SK-N-SH treated with all-trans-retinoic acid at 6 μM for 48 hours (cell line): ENCODE data around the gene KIRREL3.

ENCODE experiments used
- ARNTL ChIP-seq: fragments of 450-650 bp; formaldehyde crosslinking; IDR thresholded peaks from 2 replicates; pipeline ENCODE4 v1.5.0; 2020; ENCODE audit warnings: low read depth, mild to moderate bottlenecking, moderate library complexity, borderline replicate concordance
- CSRNP3 ChIP-seq: fragments of 250-450 bp; sonication (Bioruptor Pico); IDR thresholded peaks from 2 replicates; pipeline ENCODE4 v1.5.1; 2021; ENCODE audit warnings: mild to moderate bottlenecking, moderate library complexity
- ESRRG ChIP-seq: fragments of 250-450 bp; sonication (Bioruptor Pico); IDR thresholded peaks from 2 replicates; pipeline ENCODE4 v1.6.1; 2021; ENCODE audit warnings: mild to moderate bottlenecking
- GLIS3 ChIP-seq: fragments of 250-450 bp; sonication (Bioruptor Pico); IDR thresholded peaks from 2 replicates; pipeline ENCODE4 v1.5.0; 2020; ENCODE audit warnings: mild to moderate bottlenecking, moderate library complexity
- POU6F1 ChIP-seq: fragments of 250-450 bp; sonication (Bioruptor Pico); IDR thresholded peaks from 2 replicates; pipeline ENCODE4 v1.8.0; 2021; ENCODE audit warnings: low read depth, mild to moderate bottlenecking, moderate library complexity, borderline replicate concordance
- RARB ChIP-seq: fragments of 250-450 bp; sonication (Bioruptor Pico); IDR thresholded peaks from 2 replicates; pipeline ENCODE4 v1.8.0; 2021; ENCODE audit warnings: mild to moderate bottlenecking, moderate library complexity
- TOX ChIP-seq: fragments of 250-450 bp; sonication (Bioruptor Pico); IDR thresholded peaks from 2 replicates; pipeline ENCODE4 v1.8.0; 2021; ENCODE audit warnings: mild to moderate bottlenecking, moderate library complexity, borderline replicate concordance
- TF ChIP-seq, protein P1 (sequence below): fragments of 250-450 bp; sonication (Bioruptor Pico); IDR thresholded peaks from 2 replicates; pipeline ENCODE4 v1.5.0; 2020; ENCODE audit warnings: mild to moderate bottlenecking, moderate library complexity
- TF ChIP-seq, protein P2 (sequence below): fragments of 250-450 bp; sonication (Bioruptor Pico); IDR thresholded peaks from 2 replicates; pipeline ENCODE4 v1.8.0; 2020; ENCODE audit warnings: mild to moderate bottlenecking, moderate library complexity, borderline replicate concordance

- TF ChIP-seq, protein P1, sequence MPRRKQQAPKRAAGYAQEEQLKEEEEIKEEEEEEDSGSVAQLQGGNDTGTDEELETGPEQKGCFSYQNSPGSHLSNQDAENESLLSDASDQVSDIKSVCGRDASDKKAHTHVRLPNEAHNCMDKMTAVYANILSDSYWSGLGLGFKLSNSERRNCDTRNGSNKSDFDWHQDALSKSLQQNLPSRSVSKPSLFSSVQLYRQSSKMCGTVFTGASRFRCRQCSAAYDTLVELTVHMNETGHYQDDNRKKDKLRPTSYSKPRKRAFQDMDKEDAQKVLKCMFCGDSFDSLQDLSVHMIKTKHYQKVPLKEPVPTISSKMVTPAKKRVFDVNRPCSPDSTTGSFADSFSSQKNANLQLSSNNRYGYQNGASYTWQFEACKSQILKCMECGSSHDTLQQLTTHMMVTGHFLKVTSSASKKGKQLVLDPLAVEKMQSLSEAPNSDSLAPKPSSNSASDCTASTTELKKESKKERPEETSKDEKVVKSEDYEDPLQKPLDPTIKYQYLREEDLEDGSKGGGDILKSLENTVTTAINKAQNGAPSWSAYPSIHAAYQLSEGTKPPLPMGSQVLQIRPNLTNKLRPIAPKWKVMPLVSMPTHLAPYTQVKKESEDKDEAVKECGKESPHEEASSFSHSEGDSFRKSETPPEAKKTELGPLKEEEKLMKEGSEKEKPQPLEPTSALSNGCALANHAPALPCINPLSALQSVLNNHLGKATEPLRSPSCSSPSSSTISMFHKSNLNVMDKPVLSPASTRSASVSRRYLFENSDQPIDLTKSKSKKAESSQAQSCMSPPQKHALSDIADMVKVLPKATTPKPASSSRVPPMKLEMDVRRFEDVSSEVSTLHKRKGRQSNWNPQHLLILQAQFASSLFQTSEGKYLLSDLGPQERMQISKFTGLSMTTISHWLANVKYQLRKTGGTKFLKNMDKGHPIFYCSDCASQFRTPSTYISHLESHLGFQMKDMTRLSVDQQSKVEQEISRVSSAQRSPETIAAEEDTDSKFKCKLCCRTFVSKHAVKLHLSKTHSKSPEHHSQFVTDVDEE = no peak
- TF ChIP-seq TOX (CRISPR knock-in tag) (no peak), RARB (CRISPR knock-in tag) (no peak), ESRRG (CRISPR knock-in tag) (no peak), GLIS3 (CRISPR knock-in tag) (no peak), CSRNP3 (CRISPR knock-in tag) (no peak), ARNTL (no peak), POU6F1 (CRISPR knock-in tag) (no peak)
- TF ChIP-seq, protein P2, sequence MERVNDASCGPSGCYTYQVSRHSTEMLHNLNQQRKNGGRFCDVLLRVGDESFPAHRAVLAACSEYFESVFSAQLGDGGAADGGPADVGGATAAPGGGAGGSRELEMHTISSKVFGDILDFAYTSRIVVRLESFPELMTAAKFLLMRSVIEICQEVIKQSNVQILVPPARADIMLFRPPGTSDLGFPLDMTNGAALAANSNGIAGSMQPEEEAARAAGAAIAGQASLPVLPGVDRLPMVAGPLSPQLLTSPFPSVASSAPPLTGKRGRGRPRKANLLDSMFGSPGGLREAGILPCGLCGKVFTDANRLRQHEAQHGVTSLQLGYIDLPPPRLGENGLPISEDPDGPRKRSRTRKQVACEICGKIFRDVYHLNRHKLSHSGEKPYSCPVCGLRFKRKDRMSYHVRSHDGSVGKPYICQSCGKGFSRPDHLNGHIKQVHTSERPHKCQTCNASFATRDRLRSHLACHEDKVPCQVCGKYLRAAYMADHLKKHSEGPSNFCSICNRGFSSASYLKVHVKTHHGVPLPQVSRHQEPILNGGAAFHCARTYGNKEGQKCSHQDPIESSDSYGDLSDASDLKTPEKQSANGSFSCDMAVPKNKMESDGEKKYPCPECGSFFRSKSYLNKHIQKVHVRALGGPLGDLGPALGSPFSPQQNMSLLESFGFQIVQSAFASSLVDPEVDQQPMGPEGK (CRISPR knock-in tag) = no peak
These were observed 345.4 kb downstream of the KIRREL3 start for GRCh38 chr11:126654886-126655806.
